ENCODE results near the gene CASZ1.

CASZ1 gene

GRCh38 chr1:10616696-10617095 is 179.8 kb downstream of the CASZ1 start:
- no peak for DNase-seq

GRCh38 chr1:10615932-10616671 is 180.3 kb downstream of the CASZ1 start:
- no peak for DNase-seq

DNA sequence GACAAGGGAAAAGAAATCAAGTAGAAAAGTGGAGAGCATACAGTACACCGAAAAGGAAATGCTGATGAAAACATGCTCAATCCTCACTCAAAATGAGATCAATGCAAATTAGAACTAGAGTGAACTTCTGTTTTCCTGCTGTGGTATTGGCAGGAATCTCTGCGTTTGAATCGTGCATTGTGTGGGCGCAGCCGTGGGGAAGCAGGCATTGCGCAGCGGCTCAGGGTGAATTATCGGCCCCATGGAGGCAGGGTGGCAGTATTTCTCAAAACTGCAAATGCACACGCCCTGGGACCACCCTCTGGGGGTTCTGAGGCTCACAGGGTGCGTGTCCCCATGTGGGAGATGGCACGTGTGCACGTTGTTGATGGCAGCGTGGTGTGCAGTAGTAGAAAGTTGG is 181.1 kb downstream of the CASZ1 start:
- no peak for DNase-seq

DNA sequence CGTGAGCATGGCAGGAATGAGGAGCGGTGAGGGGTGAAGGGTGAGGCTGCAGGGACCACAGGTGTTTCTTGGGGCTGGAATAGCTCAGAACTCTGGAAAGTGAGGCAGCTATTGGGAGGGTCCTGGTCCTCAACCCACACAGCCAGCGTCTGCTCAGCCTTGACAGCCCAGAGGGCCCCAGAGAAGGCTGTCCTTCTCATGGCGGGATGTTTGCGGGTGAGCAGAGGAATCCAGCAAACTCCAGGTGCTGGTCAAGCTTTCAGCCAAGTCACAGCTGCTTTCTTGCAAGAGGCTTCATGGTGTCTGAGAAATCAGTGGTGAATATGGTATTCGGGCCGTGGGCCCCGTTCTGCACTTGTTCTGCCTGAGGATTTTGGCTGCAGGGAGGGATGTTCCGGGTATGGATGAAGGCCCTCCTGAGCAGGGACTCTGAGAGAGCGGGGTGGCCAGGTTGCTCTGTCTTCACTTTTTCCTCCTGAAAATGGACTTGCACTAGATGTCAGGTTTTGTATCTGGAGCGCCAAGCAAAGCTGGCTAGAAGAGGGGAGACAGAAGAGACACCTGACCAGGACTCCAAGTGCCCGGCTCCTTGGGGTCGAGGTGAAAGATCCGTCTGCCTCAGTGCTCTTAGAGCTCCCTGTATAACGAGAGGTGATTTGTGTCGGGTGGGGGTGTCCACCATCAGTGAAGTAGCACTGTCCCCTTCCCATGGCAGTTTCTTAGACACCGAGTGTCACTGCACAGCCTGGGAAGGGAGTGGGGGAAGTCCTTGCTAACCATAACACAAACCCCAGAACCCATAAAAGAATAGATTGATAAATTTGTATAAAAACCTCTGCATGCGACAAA is 181.8 kb downstream of the CASZ1 start:
- no peak for DNase-seq

DNA sequence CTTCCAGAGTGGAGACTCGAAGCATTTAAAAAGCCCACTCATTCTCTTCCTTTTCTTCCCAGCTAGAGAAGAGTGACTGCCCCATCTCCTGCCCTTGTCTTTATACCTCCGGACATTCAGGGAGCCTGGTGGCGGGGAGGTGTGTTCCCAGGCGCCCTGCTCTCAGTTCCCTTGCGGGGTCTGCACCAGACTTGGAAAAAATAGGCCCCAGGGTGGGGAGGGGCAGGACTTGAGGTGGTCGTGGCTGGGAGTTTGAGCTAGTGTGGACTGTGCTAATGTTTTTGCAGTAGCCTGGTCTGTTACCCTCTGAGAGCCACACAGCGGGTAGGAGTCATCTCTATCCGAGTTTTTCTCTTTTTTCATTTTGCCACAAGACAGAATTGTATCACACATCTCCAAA is 182.6 kb downstream of the CASZ1 start:
- no peak for DNase-seq

DNA sequence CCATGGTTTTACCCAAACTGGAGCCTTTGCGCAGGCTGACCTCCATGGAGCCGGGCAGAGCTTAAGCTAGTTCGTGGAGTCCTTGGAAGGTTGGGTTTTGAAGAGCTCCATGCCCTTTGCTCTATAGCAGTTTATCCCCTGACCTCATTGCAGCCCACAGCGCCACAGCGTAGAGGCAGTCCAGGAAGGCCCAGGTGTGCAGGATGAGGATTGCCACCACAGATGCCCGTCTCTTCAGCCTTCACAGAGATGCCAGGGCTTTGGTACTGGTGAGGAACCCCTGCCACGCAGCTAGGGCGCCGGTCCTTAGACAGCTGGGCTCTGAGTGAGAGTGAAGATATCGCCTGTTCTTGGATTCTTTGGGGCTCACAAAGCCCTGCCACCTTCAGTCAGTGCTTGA is 183.1 kb downstream of the CASZ1 start:
- no peak for DNase-seq

DNA sequence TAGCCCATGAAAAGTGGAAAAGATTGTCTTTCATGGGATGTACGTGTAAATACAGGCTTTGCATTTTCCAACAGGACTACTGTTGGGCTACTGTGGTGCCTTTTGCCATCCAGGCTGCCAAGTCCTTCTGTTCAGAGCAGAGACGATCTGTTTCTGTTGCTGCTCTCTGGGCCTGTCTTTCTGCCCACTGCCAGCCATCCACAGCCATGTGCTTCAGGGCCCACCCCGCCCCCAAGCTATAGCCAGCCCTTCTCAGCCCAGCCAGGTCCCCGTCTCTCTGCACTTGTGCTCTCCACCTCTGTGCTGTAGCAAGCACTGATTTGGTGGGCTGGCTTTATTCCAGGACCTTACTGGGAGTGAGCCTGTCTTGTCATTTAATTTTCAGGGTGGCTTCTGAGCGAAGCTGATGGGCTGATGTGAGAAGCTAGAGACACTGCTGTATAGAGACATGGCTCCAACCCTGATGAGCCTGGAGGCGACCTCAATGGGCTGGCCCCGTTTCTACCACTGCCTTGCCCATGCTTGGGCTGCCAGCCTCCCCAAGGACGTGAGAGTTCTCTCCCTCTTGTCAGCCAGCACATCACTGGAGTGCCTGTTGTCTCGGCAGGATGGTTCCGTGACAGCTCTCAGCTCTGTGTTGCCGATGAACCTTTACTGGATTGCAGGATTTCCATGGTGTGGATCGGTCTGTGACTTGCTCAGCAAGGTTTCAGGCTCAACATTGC is 183.8 kb downstream of the CASZ1 start:
- DNase-seq: no peak

DNA sequence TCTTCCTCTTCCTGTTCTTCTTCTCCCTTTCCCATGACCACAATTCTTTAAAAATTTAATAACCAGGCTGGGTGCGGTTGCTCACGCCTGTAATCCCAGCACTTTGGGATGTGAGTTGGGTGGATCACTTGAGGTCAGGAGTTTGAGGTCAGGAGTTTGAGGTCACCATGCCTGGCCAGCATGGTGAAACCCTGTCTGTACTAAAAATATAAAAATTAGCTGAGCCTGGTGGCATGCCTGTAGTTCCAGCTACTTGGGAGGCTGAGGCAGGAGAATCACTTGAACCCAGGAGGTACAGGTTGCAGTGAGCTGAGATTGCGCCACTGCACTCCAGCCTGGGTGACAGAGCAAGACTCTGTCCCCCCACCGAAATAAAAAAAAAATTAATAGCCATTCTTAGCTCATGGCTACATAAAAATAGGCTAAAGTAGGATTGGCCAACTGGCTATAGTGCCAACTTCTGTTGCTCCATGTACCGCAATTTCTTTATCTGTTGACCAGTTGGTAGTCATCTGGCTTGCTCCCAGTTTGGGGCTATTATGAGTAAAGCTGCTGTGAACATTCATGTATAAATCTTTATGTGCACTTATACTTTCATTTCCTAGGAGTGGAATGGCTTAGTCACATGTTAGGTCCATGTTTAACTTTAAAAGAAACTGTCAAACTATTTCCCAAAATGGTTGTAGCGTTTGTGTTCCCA is 185.4 kb downstream of the CASZ1 start:
- no peak for DNase-seq

DNA sequence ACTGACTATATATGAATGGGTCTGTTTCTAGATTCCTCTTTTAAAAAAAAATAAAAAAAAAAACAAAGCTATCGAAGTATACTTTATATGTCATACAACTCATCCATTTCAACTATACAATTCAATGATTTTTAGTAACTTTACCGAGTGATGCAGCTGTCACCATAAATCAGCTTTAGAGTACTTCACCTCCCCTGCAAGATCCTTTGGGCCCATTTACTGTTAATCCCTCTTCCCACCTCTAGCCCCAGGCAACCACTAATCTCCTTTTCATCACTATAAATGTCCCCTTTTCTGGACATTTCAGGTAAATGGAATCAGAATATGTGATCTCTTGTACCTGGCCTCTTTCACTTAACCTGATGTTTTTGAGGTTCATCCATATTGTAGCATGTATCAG is 187.8 kb downstream of the CASZ1 start:
- DNase-seq: no peak

- no peak for DNase-seq
Observed at GRCh38 chr1:10607228-10607627, 189.2 kb downstream of the CASZ1 start.

DNA sequence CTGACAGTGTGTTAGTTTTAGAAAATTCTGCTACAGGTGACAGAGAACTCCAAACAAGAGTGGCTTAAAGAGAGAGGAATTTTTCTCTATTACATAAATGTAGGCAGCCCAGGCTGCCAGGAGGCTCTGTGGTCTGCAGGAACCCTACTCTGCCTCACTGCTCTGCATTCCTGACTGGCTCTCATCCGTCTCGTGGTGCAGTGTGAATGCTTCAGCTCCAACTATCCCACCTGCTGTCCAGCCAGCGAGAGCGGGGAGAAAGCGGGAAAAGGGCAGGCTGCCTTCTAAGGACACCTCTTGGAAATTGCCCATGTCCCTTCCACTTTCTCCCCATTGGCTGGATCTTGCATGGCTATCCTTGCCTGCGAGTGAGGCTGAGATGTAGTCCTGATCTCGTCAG is 190.4 kb downstream of the CASZ1 start:
- DNase-seq: no peak

DNA sequence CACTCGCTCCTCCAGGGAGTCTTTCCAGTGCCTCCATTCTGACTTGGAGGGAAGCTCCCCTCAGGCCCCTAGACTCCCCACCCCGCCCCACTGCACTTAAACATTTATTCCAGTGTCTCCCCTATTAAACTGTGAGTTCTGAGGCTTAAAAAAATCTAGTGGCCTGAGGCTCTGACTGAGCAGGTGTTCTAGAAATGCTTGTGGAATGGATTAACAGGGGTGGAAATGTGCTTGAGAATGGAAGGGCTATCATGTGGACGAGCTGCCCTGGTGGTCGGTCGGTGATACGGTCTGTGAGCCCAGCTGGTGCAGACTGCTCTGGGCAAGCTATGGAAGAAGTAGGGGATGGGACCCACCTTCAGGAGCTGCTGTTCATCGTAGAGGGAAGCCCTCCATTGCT is 191.5 kb downstream of the CASZ1 start:
- DNase-seq: no peak

DNA sequence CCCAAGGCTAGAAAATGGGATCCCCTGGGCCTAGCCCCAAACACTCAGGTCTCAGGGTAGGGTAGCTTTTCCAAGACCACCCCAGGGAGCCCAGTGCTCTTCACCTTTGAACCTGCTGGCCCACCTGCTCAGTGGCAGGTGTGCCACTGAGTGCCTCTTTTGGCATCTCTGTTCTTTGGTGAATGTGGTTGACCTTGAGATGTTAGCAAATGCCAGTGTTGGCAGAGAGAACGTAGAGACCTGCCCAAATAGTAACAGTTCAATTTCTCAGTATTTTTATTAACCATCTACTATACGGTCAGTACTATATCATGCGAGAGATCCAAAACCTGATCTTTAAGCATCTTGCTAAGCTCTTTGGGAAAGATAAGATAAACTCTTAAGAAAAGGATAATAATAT is 193.5 kb downstream of the CASZ1 start:
- no peak for DNase-seq

GRCh38 chr1:10601342-10602070 is 194.9 kb downstream of the CASZ1 start:
- no peak for DNase-seq

- no peak for DNase-seq
Observed at GRCh38 chr1:10599194-10599861, 197.1 kb downstream of the CASZ1 start.

DNA sequence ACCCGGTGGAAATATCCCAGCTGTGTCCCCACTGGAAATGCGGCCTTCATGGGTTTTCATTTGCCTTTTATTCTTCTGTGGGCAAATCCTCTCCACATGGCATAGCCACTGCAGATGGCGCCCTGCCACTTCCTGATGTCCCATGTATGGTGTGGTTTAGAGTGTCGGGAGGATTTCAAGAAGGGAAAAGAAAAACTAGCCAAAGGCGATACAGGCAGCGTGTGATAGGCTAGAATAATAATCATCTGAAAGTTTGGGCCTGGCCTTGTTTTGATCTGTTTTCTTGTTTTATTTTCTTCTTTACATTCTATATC is 198.1 kb downstream of the CASZ1 start:
- DNase-seq: no peak

- no peak for DNase-seq
Observed at GRCh38 chr1:10597492-10598388, 198.7 kb downstream of the CASZ1 start.

DNA sequence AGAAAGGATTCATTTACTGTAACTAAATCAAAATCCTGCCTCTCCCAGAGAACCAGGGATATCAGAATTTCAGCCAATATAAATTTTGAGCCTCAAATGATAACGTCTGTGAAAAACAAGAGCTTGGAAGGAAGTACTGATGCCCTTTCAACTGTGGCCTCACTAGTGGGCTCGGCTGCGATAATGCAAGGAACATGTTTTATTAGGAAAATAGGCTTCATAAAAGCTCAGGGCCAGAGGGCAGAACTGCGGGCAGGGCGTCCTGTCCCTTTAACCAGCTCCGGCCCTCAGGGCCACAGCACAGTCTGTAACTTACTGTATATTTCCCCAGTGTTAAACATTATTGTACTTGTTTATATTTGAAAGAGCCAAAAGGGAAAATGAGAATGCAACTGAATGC is 199.7 kb downstream of the CASZ1 start:
- DNase-seq: no peak

DNA sequence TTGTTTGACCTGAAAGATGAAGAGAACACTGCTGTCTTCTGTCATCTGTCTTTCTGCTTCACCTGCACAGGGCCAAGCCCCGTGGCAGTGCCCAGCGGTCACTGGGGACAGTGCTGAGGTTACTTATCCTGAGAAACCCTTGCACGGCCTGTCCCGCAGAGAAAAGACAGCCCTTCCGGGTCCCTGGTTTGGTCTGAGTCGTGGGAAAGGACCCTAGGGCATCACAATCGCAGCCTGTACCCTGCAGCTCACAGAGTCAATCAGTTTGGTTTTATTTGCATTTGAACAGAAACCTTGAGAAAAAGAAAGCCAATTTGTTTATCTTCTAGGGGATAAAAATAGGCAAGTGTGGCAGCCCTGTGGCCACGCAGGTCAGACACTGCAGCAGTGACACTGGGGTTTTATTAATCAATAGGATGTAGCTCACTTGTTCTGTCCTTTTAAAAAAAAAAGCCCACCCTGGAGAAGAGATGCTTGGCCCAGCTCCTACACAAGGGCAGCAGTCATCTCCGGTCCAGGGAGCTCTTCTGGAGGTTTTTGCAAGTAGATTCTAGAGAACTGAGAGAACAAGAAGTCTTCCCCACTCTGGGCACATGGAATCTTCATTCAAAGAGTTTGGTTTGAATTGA is 201.7 kb downstream of the CASZ1 start:
- no peak for DNase-seq

DNA sequence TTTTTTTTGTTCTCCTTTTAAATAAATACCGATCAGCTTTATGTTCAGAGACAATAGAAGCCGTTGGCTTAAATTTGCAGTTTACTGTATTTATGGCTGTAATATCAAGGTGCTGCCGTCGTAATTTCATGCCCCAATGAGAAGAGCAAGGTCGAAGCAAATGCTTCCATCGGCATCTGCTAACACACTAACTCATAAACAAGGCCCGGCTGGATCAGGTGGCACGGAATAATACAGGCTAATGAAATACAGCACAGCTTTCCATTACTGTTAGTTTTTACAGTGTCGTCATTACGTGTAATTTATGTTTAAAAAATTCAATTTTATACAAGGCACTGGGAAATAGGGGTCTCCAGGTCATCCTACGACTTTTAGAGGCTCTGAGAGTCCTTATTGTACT is 202.7 kb downstream of the CASZ1 start:
- DNase-seq: no peak

Data from T-helper 1 cell (primary cell).